Measurements from ENCODE around the gene DCST1. TPM values are rescaled to one million over a fixed set of nuclear protein-coding genes. Genes with fewer than 3 reads are reported as not detected.

Gene DCST1
- total and polyA plus RNA-seq, 4 donors, result not detected

DNA sequence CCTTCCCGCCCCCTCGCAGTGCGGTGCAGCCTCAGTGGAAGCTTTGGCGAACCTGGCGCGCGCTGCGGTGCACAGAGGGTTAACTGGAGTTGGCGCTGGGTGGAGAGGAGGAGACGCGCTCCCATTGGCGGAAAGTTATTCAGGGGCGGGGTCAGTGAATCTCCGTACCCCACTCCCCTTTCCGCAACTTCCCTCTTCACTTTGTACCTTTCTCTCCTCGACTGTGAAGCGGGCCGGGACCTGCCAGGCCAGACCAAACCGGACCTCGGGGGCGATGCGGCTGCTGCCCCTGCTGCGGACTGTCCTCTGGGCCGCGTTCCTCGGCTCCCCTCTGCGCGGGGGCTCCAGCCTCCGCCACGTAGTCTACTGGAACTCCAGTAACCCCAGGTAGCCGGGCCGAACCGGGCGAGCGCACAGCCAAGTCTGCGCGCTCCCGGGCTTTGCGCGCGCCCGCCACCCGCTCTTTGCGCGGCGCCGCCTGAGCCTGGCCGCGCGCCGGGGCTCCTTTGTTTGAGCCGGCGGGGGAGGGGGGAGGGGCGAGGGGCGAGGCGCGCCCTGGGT lies 30.0 kb downstream of the DCST1 start, which contains the start of gene EFNA4:
Gene EFNA4 (plus strand): TSS at position 191 of the 561 bp plus-strand sequence. CDS start 84 bp downstream, at position 275.
- peak within 1 kb of the TSS; percentile 71 to 76 for H3K27ac ChIP-seq (ENCODE audit: low read depth in 1 of 2, low read length in 2 of 2)
- WGBS, result under 1% methylated on average over 57 of the region's 57 CpGs
- peak within 1 kb of the TSS; percentile 70 to 86 (median 71) for H3K4me3 ChIP-seq (ENCODE audit: low read depth in 1 of 3, low read length in 3 of 3)
- peaks cover 0 to under 1% (median 0%) of the 10 kb centered on the region in 4 donors for H3K36me3 ChIP-seq (ENCODE audit: control insufficient read depth in 4 of 4, insufficient read depth in 3 of 4, low read depth in 1 of 4, low read length in 3 of 4)
- H3K27me3 ChIP-seq (ENCODE audit: control insufficient read depth in 4 of 4, insufficient read depth in 4 of 4, low read length in 3 of 4), result no peaks in the 10 kb centered on the region
- TF ChIP-seq RXRA (IDR thresholded peaks at IDR 0.05), result peak in 1 of 2 donors; percentile 59
- TF ChIP-seq NR2F2 (IDR thresholded peaks at IDR 0.05), result no peak
- peak in 1 of 2 donors; percentile 35 for TF ChIP-seq RAD21 (IDR thresholded peaks at IDR 0.05)
- TF ChIP-seq, protein P1, sequence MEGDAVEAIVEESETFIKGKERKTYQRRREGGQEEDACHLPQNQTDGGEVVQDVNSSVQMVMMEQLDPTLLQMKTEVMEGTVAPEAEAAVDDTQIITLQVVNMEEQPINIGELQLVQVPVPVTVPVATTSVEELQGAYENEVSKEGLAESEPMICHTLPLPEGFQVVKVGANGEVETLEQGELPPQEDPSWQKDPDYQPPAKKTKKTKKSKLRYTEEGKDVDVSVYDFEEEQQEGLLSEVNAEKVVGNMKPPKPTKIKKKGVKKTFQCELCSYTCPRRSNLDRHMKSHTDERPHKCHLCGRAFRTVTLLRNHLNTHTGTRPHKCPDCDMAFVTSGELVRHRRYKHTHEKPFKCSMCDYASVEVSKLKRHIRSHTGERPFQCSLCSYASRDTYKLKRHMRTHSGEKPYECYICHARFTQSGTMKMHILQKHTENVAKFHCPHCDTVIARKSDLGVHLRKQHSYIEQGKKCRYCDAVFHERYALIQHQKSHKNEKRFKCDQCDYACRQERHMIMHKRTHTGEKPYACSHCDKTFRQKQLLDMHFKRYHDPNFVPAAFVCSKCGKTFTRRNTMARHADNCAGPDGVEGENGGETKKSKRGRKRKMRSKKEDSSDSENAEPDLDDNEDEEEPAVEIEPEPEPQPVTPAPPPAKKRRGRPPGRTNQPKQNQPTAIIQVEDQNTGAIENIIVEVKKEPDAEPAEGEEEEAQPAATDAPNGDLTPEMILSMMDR (IDR thresholded peaks at IDR 0.05; ENCODE audit: low read depth, low read length, missing input control), result no peak
- TF ChIP-seq SP1 (IDR thresholded peaks at IDR 0.05), result peak; percentile 50
- no peak for TF ChIP-seq REST (IDR thresholded peaks at IDR 0.05)
- peak; percentile 73 for DNase-seq (ENCODE audit: low spot score)
- H3K9me3 ChIP-seq (ENCODE audit: control insufficient read depth in 4 of 4, low read length in 3 of 4), result no peaks in the 10 kb centered on the region
- H3K9ac ChIP-seq (ENCODE audit: low read depth in 1 of 2, low read length in 2 of 2), result peak within 1 kb of the TSS in 1 of 2 donors; percentile 58
- H3K4me1 ChIP-seq (ENCODE audit: control insufficient read depth in 4 of 4, insufficient read depth in 4 of 4, low read length in 3 of 4), result peaks cover 7 to 36% (median 30%) of the 10 kb centered on the region in 4 donors

- no peak for TF ChIP-seq REST (IDR thresholded peaks at IDR 0.05)
- TF ChIP-seq FOXA2 (IDR thresholded peaks at IDR 0.05), result no peak
- TF ChIP-seq NR2F2 (IDR thresholded peaks at IDR 0.05), result no peak
- no peak for TF ChIP-seq GABPA (IDR thresholded peaks at IDR 0.05 in 1 of 2, conservative IDR thresholded peaks at IDR 0.05 in 1 of 2)
- TF ChIP-seq YY1 (IDR thresholded peaks at IDR 0.05), result no peak
- no peak for TF ChIP-seq FOXA1 (IDR thresholded peaks at IDR 0.05)
- TF ChIP-seq, protein P1 (IDR thresholded peaks at IDR 0.05; ENCODE audit: low read depth, low read length, missing input control), result no peak
- TF ChIP-seq RXRA (IDR thresholded peaks at IDR 0.05), result no peak
- TF ChIP-seq RAD21 (IDR thresholded peaks at IDR 0.05), result no peak
- no peak for TF ChIP-seq JUND (IDR thresholded peaks at IDR 0.05)
- no peak for TF ChIP-seq ZBTB33 (IDR thresholded peaks at IDR 0.05)
- peak overlapping the region in 2 of 3 donors; percentile 71 to 86 for H3K4me3 ChIP-seq (ENCODE audit: low read depth in 1 of 3, low read length in 3 of 3)
- DNase-seq (ENCODE audit: low spot score), result no peak
- H3K9ac ChIP-seq (ENCODE audit: low read depth in 1 of 2, low read length in 2 of 2), result no peak overlapping the region
- H3K4me1 ChIP-seq (ENCODE audit: control insufficient read depth in 4 of 4, insufficient read depth in 4 of 4, low read length in 3 of 4), result peaks cover 7 to 36% (median 30%) of the 10 kb centered on the region in 4 donors
- no peaks in the 10 kb centered on the region for H3K9me3 ChIP-seq (ENCODE audit: control insufficient read depth in 4 of 4, low read length in 3 of 4)
- 10% methylated on average over 14 of the region's 14 CpGs for WGBS
- H3K27ac ChIP-seq (ENCODE audit: low read depth in 1 of 2, low read length in 2 of 2), result peak overlapping the region in 1 of 2 donors; percentile 76
- no peaks in the 10 kb centered on the region for H3K27me3 ChIP-seq (ENCODE audit: control insufficient read depth in 4 of 4, insufficient read depth in 4 of 4, low read length in 3 of 4)
- H3K36me3 ChIP-seq (ENCODE audit: control insufficient read depth in 4 of 4, insufficient read depth in 3 of 4, low read depth in 1 of 4, low read length in 3 of 4), result no peaks in the 10 kb centered on the region
Measured at GRCh38 chr1:155064111-155064831, 30.6 kb downstream of the DCST1 start.

All from liver (tissue), 9 donors.